HCT116 (cell line): Measurements from ENCODE around the gene TTC27. TPM values are rescaled to one million over a fixed set of nuclear protein-coding genes. Genes with fewer than 3 reads are reported as not detected.

Experiments
- ATAC-seq: fragments of 200-7000 bp; cut with Tn5 transposase; 2 replicates; pipeline ENCODE4 v1.9.1; 2020; ENCODE audit warnings: mild to moderate bottlenecking, moderate library complexity
- BruUV-seq: library from RNA; stranded (reverse); fragments of 400-500 nt; replicated peaks from 2 replicates; lab custom pipeline; 2021; lab: Mats Ljungman, UMichigan
- CTCF ChIA-PET: fragments of 300-600 bp; sonication (Branson Sonifier 250); formaldehyde crosslinking; loops from one replicate; lab custom pipeline; 2021; ENCODE audit warnings: antibody characterized with exemption; lab: Charles Lee
- POLR2A ChIA-PET: fragments of 300-600, 350-600 bp; sonication (Branson Sonifier 250); formaldehyde crosslinking; loops from one replicate; lab custom pipeline; 2021; ENCODE audit warnings: antibody characterized with exemption; lab: Charles Lee
- RAD21 ChIA-PET, 2 experiments: fragments of 300-600 bp; sonication (Branson Sonifier 250); formaldehyde crosslinking; loops; one replicate each; lab custom pipeline; 2023; ENCODE audit warnings: low total read pairs in 2 of 2; ENCODE audit not compliant: uncharacterized antibody in 2 of 2, unreplicated experiment in 2 of 2, low non-redundant PET in 1 of 2; lab: Charles Lee
- DNase-seq: peaks from one replicate; pipeline ENCODE4 v3.0.0-alpha.2; 2010; ENCODE audit warnings: low read depth, low spot score
- H2AFZ ChIP-seq: fragments of 200-600 bp; shearing (Covaris generic), sonication (generic); 2 replicates; pipeline ENCODE4 v1.6.1; 2017; ENCODE audit warnings: low read depth, mixed run types, mixed read lengths, antibody characterized with exemption, low read length; ENCODE audit not compliant: poor library complexity, severe bottlenecking
- H3K27ac ChIP-seq: 2 replicates; pipeline ENCODE4 v1.5.1; 2012; ENCODE audit warnings: low read depth, low read length
- H3K27me3 ChIP-seq: fragments of 200-600 bp; sonication (generic); 2 replicates; pipeline ENCODE4 v1.6.1; 2016; ENCODE audit warnings: mixed run types, low read length, mixed read lengths; ENCODE audit not compliant: insufficient read depth
- H3K36me3 ChIP-seq, 2 experiments: fragments of 200-500 bp in 1 of 2; fragments of 200-600 bp in 1 of 2; sonication (Bioruptor generic) in 1 of 2; sonication (generic) in 1 of 2; 2 replicates each; pipeline versions ENCODE4 v1.5.1 to v1.6.1; 2014 to 2016; ENCODE audit warnings: low read length in 2 of 2, inconsistent platforms in 1 of 2, mixed read lengths in 1 of 2, mixed run types in 1 of 2; ENCODE audit not compliant: insufficient read depth in 2 of 2, control insufficient read depth in 1 of 2
- H3K4me1 ChIP-seq, 2 experiments: fragments of 200-600 bp in 1 of 2; sonication (generic) in 1 of 2; 2 replicates each; pipeline versions ENCODE4 v1.5.1 to v1.6.1; 2012 to 2017; ENCODE audit warnings: low read length in 2 of 2, inconsistent platforms in 1 of 2, mild to moderate bottlenecking in 1 of 2, mixed read lengths in 1 of 2, mixed run types in 1 of 2, moderate library complexity in 1 of 2; ENCODE audit not compliant: insufficient read depth in 2 of 2, control insufficient read depth in 1 of 2
- H3K4me2 ChIP-seq: fragments of 200-600 bp; sonication (generic); 2 replicates; pipeline ENCODE4 v1.6.1; 2017; ENCODE audit warnings: mixed run types, low read length, mixed read lengths
- H3K4me3 ChIP-seq, 2 experiments: fragments of 200-600 bp in 1 of 2; sonication (generic) in 1 of 2; replicated peaks in 1 of 2; 2 replicates each; pipeline ENCODE4 v1.5.1; 2011 to 2016; ENCODE audit warnings: low read length in 2 of 2, control low read depth in 1 of 2, low read depth in 1 of 2, mild to moderate bottlenecking in 1 of 2, mixed read lengths in 1 of 2, mixed run types in 1 of 2
- H3K79me2 ChIP-seq: fragments of 200-600 bp; sonication (generic); 2 replicates; pipeline ENCODE4 v1.6.1; 2017; ENCODE audit warnings: mild to moderate bottlenecking, mixed run types, low read length, moderate library complexity, mixed read lengths; ENCODE audit not compliant: insufficient read depth
- H3K9ac ChIP-seq: fragments of 200-600 bp; sonication (generic); 2 replicates; pipeline ENCODE4 v1.6.1; 2016; ENCODE audit warnings: low read length, mixed read lengths
- H3K9me2 ChIP-seq: fragments of 200-600 bp; sonication (generic), shearing (Covaris generic); 2 replicates; pipeline ENCODE4 v1.6.1; 2017; ENCODE audit warnings: mixed run types, mild to moderate bottlenecking, moderate library complexity; ENCODE audit not compliant: insufficient read depth
- H3K9me3 ChIP-seq, 2 experiments: fragments of 200-500 bp in 1 of 2; fragments of 200-600 bp in 1 of 2; sonication (Bioruptor generic) in 1 of 2; sonication (generic) in 1 of 2; 2 replicates each; pipeline ENCODE4 v1.6.1; 2014 to 2017; ENCODE audit warnings: low read length in 2 of 2, mixed read lengths in 2 of 2, inconsistent platforms in 1 of 2, low read depth in 1 of 2, mild to moderate bottlenecking in 1 of 2, mixed run types in 1 of 2, moderate library complexity in 1 of 2; ENCODE audit not compliant: control insufficient read depth in 1 of 2, insufficient read depth in 1 of 2
- H4K20me1 ChIP-seq: fragments of 200-600 bp; sonication (generic), shearing (Covaris generic); 2 replicates; pipeline ENCODE4 v1.6.1; 2017; ENCODE audit warnings: mixed run types, mild to moderate bottlenecking, moderate library complexity; ENCODE audit not compliant: insufficient read depth
- CBX3 ChIP-seq: IDR thresholded peaks from 2 replicates; pipeline ENCODE4 v1.6.1; 2012; ENCODE audit warnings: low read depth
- EZH2 ChIP-seq: fragments of 200-600 bp; sonication (generic); IDR thresholded peaks from 2 replicates; pipeline ENCODE4 v1.6.1; 2017; ENCODE audit warnings: antibody characterized with exemption, mixed run types
- EZH2phosphoT487 ChIP-seq: fragments of 200-600 bp; IDR thresholded peaks from 2 replicates; pipeline ENCODE4 v1.6.1; 2018; ENCODE audit warnings: antibody characterized with exemption, borderline replicate concordance
- JUND ChIP-seq: IDR thresholded peaks from 2 replicates; pipeline ENCODE4 v1.6.1; 2012
- MAX ChIP-seq: IDR thresholded peaks from 2 replicates; pipeline ENCODE4 v1.6.1; 2012
- RAD21 ChIP-seq: IDR thresholded peaks from 2 replicates; pipeline ENCODE4 v1.6.1; 2012; ENCODE audit warnings: low read depth, mild to moderate bottlenecking
- REST ChIP-seq: IDR thresholded peaks from 2 replicates; pipeline ENCODE4 v1.6.1; 2012; ENCODE audit warnings: low read depth
- SIN3A ChIP-seq: IDR thresholded peaks from 2 replicates; pipeline ENCODE4 v1.6.1; 2012; ENCODE audit warnings: low read depth
- ZNF274 ChIP-seq: fragments of 200-500 bp; sonication (Bioruptor generic); IDR thresholded peaks from 2 replicates; pipeline ENCODE4 v1.6.1; 2014; ENCODE audit warnings: mild to moderate bottlenecking, low read depth, low read length, inconsistent platforms
- intact Hi-C: fragments of 100-400 bp; cut with micrococcal nuclease; formaldehyde crosslinking; loops from 2 replicates; pipeline ENCODE4 v1.10.0; 2022
- total RNA-seq: library from RNA; stranded (reverse); gene quantifications from one replicate; pipeline ENCODE4 v1.2.1, GENCODE V29; 2021; ENCODE audit not compliant: unreplicated experiment

Gene TTC27
- total RNA-seq, 1 experiment from 2014 or later, result 24.4 TPM

- ChIA-PET RAD21 (no interaction called here), POLR2A (no interaction called here), CTCF (no interaction called here)
- Histone ChIP-seq H3K9me3 (no peaks in the 10 kb centered on the region), H3K9me2 (no peaks in the 10 kb centered on the region), H3K27ac (no peak overlapping the region), H3K79me2 (no peaks in the 10 kb centered on the region), H2AFZ (no peak overlapping the region), H3K36me3 (no peaks in the 10 kb centered on the region), H3K9ac (no peak overlapping the region), H3K4me1 (no peaks in the 10 kb centered on the region), H4K20me1 (no peaks in the 10 kb centered on the region), H3K4me3 (no peak overlapping the region), H3K27me3 (no peaks in the 10 kb centered on the region)
- DNase-seq, result no peak
- intact Hi-C loops, result no loop called here
- ATAC-seq, result no peak
- no peak for TF ChIP-seq REST
- no peak for TF ChIP-seq CBX3
- TF ChIP-seq EZH2, result no peak
- no peak for TF ChIP-seq ZNF274
- TF ChIP-seq JUND, result no peak
- TF ChIP-seq MAX, result no peak
- TF ChIP-seq SIN3A, result no peak
- TF ChIP-seq EZH2phosphoT487, result no peak
- TF ChIP-seq RAD21, result no peak
- TF ChIP-seq, all 23 proteins: peak for 0
- H3K4me2 ChIP-seq, result no peak overlapping the region
- BruUV-seq, result no TSS peak
Measured at GRCh38 chr2:32756074-32756727, 128.4 kb downstream of the TTC27 start.
